Renal cortex interstitium (tissue), 3 donors: ENCODE measurements around the gene CNR2. TPM values are rescaled to one million over a fixed set of nuclear protein-coding genes. Genes with fewer than 3 reads are reported as not detected.

Experiments
- polyA plus RNA-seq, 3 donors: library from polyadenylated mRNA; unstranded; fragments of 120-200 nt; gene quantifications; one replicate each; pipeline ENCODE4 v1.2.1, GENCODE V29; 2013; ENCODE audit not compliant: insufficient read length in 3 of 3

CNR2 gene
- polyA plus RNA-seq, 3 donors, result 0.08 to 0.10 (median 0.09) TPM

Other genes with a start within 250 kb of the CNR2 start
- gene RPL11, start 221.6 kb downstream of the CNR2 start, polyA plus RNA-seq, result 1,000 to 10,000 TPM; 2,131 to 2,732 (median 2,597) TPM
- 10 to 100 TPM; 34.5 to 36.2 (median 35.9) TPM for gene ELOA, start 169.9 kb downstream of the CNR2 start, polyA plus RNA-seq
- gene PITHD1, start 134.9 kb downstream of the CNR2 start, polyA plus RNA-seq, result 10 to 100 TPM; 59.3 to 65.1 (median 59.9) TPM
- gene LYPLA2, start 122.2 kb downstream of the CNR2 start, polyA plus RNA-seq, result 10 to 100 TPM; 51.5 to 78.0 (median 75.1) TPM
- gene GALE, start 112.6 kb downstream of the CNR2 start, polyA plus RNA-seq, result 10 to 100 TPM; 30.7 to 40.6 (median 39.5) TPM
- 10 to 100 TPM; 69.2 to 72.6 (median 69.8) TPM for gene HMGCL, start 87.9 kb downstream of the CNR2 start, polyA plus RNA-seq
- gene FUCA1, start 45.1 kb downstream of the CNR2 start, polyA plus RNA-seq, result 10 to 100 TPM; 37.3 to 43.1 (median 37.4) TPM
- gene PNRC2, start 46.5 kb upstream of the CNR2 start, polyA plus RNA-seq, result 100 to 1,000 TPM; 184 to 213 (median 212) TPM
- 100 to 1,000 TPM; 197 to 242 (median 223) TPM for gene SRSF10, start 67.0 kb upstream of the CNR2 start, polyA plus RNA-seq
- 10 to 100 TPM; 18.5 to 32.8 (median 29.9) TPM for gene MYOM3, start 198.8 kb upstream of the CNR2 start, polyA plus RNA-seq
- gene IL22RA1, start 229.8 kb upstream of the CNR2 start, polyA plus RNA-seq, result 1 to 10 TPM; 3.5 to 5.1 (median 4.0) TPM